ENCODE data around the gene SHQ1. TPM values are rescaled to one million over a fixed set of nuclear protein-coding genes. Genes with fewer than 3 reads are reported as not detected.

SHQ1 gene
- total and polyA plus RNA-seq, 2 experiments from 2014 or later = 18.3 to 28.7 TPM

DNA sequence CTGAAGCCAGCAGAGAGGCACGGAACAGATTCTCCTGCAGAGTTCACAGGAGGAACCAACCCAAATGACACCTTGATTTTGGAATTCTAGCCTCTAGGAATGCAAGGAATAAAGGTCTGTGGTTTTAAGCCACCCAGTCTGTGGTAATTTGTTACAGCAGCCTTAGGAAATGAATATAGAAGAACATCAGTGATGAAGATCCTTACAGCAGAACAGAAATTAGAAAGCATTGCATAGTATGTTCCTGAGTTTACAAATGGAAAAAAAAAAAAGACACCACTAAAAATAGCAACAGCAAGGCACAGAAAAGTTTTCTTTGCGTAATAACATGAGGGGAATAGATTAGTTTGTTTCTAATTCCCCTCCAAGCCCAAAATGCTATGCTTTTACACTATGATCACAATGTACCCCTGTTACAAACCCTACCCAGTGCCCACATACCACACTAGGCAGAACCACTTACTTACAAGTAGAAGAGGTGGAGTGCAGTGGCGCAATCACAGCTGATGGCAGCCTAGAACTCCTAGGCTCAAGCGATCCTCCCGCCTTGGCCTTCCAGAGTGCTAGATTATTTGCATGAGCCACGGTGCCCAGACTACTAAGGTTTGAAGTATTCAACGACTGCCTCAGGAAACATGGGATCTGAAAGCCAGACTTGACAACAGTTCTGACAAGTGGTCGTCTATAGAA, 84.3 kb downstream of the SHQ1 start:
- ATAC-seq = no peak
- H3K27me3 ChIP-seq (ENCODE audit: insufficient read depth) = no peaks in the 10 kb centered on the region
- H4K20me1 ChIP-seq (replicated peaks; ENCODE audit: insufficient read depth) = no peaks in the 10 kb centered on the region
- no peak overlapping the region for H2AFZ ChIP-seq
- H3K79me2 ChIP-seq (replicated peaks; ENCODE audit: insufficient read depth) = no peaks in the 10 kb centered on the region
- H3K4me3 ChIP-seq = no peak overlapping the region
- H3K4me2 ChIP-seq = no peak overlapping the region
- H3K27ac ChIP-seq (ENCODE audit: low read depth) = no peak overlapping the region
- peaks cover 31% of the 10 kb centered on the region for H3K4me1 ChIP-seq (ENCODE audit: insufficient read depth)
- H3F3A ChIP-seq (replicated peaks; ENCODE audit: low read depth) = peaks cover 14% of the 10 kb centered on the region; the same call in 1 of the 2 replicates
- DNase-seq (ENCODE audit: low spot score) = no peak
- no peak overlapping the region for H3K4me3 Mint-ChIP-seq
- no peak overlapping the region for H3K27ac Mint-ChIP-seq
- no peaks in the 10 kb centered on the region for H3K36me3 ChIP-seq (ENCODE audit: insufficient read depth)
- no peaks in the 10 kb centered on the region for H3K27me3 Mint-ChIP-seq (ENCODE audit: insufficient read depth, low read depth, poor library complexity)
- peaks cover 38% of the 10 kb centered on the region for H3K4me1 Mint-ChIP-seq
- TF ChIP-seq EZH2 (IDR thresholded peaks at IDR 0.05; ENCODE audit: low read depth, unreplicated experiment) = no peak
- TF ChIP-seq ZNF114 (CRISPR knock-in tag; IDR thresholded peaks at IDR 0.05) = no peak
- no peak for TF ChIP-seq CTCF (conservative IDR thresholded peaks at IDR 0.05; ENCODE audit: low read depth in 2 of 2)
- TF ChIP-seq ZNF462 (CRISPR knock-in tag; IDR thresholded peaks at IDR 0.05) = no peak
- no peak for TF ChIP-seq CREB1 (CRISPR knock-in tag; IDR thresholded peaks at IDR 0.05; ENCODE audit: low read depth)
- TF ChIP-seq POLR2AphosphoS5 (IDR thresholded peaks at IDR 0.05; ENCODE audit: low read depth) = no peak
- TF ChIP-seq EZH2phosphoT487 (IDR thresholded peaks at IDR 0.05; ENCODE audit: unreplicated experiment) = no peak
- no peak for TF ChIP-seq STAT1 (IDR thresholded peaks at IDR 0.05; ENCODE audit: unreplicated experiment)
- no peak for TF ChIP-seq NANOG (IDR thresholded peaks at IDR 0.05; ENCODE audit: borderline replicate concordance)
- TF ChIP-seq ZNF331 (CRISPR knock-in tag; IDR thresholded peaks at IDR 0.05; ENCODE audit: low read depth) = no peak
- TF ChIP-seq JUNB (IDR thresholded peaks at IDR 0.05; ENCODE audit: unreplicated experiment) = no peak
- TF ChIP-seq, protein P1, sequence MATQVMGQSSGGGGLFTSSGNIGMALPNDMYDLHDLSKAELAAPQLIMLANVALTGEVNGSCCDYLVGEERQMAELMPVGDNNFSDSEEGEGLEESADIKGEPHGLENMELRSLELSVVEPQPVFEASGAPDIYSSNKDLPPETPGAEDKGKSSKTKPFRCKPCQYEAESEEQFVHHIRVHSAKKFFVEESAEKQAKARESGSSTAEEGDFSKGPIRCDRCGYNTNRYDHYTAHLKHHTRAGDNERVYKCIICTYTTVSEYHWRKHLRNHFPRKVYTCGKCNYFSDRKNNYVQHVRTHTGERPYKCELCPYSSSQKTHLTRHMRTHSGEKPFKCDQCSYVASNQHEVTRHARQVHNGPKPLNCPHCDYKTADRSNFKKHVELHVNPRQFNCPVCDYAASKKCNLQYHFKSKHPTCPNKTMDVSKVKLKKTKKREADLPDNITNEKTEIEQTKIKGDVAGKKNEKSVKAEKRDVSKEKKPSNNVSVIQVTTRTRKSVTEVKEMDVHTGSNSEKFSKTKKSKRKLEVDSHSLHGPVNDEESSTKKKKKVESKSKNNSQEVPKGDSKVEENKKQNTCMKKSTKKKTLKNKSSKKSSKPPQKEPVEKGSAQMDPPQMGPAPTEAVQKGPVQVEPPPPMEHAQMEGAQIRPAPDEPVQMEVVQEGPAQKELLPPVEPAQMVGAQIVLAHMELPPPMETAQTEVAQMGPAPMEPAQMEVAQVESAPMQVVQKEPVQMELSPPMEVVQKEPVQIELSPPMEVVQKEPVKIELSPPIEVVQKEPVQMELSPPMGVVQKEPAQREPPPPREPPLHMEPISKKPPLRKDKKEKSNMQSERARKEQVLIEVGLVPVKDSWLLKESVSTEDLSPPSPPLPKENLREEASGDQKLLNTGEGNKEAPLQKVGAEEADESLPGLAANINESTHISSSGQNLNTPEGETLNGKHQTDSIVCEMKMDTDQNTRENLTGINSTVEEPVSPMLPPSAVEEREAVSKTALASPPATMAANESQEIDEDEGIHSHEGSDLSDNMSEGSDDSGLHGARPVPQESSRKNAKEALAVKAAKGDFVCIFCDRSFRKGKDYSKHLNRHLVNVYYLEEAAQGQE (IDR thresholded peaks at IDR 0.05; ENCODE audit: unreplicated experiment) = no peak
- TF ChIP-seq ETS1 (IDR thresholded peaks at IDR 0.05) = no peak
- H3K9me3 Mint-ChIP-seq = no peaks in the 10 kb centered on the region
- peaks cover 3% of the 10 kb centered on the region; the same call in 2 of the 3 replicates for H3K36me3 Mint-ChIP-seq (ENCODE audit: low read depth)
- H3K9me2 ChIP-seq (ENCODE audit: insufficient read depth) = no peaks in the 10 kb centered on the region
